Measurements from ENCODE around the gene ATP6AP2.
A peak's percentile ranks its signal among the peaks of the same experiment; 100 is the strongest.

Gene ATP6AP2, protein sequence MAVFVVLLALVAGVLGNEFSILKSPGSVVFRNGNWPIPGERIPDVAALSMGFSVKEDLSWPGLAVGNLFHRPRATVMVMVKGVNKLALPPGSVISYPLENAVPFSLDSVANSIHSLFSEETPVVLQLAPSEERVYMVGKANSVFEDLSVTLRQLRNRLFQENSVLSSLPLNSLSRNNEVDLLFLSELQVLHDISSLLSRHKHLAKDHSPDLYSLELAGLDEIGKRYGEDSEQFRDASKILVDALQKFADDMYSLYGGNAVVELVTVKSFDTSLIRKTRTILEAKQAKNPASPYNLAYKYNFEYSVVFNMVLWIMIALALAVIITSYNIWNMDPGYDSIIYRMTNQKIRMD

DNA sequence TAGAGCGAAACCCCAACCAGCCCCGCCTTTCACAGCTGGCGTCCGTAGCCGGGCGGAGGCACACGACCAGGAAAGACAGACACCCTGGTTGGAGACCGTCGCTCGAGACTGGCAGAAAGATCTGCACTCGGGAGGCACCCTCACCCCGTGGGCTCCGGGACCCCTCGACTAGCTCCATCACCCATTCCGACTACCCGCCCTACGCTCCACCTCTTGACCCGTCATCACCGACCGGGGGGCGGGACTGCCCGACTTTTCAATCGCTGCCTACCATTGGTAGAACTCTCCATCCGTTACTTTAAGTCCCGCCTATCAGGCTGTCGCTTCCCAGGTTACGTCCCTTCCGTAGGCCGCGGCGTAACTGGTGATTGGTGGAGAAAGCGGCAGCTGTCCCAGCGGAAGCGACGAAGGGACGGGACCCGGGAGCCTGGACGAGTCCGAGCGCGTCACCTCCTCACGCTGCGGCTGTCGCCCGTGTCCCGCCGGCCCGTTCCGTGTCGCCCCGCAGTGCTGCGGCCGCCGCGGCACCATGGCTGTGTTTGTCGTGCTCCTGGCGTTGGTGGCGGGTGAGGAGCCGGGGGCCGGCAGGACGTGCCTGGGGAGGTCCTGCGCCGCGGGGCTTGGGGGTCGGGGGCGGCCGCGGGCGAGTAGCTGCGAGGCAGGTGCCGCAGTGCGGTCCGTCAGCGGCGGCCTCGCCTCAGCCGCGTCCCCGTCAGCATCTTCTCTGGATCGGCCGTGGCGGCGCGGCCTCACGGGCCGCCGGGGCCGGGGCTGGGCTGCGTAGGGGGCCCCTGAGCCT is at the start of gene ATP6AP2:
ATP6AP2 (plus strand) TSS at position 434 of the 799 bp plus-strand sequence; CDS start at position 530, 96 bp downstream.
- H3K36me3 ChIP-seq (ENCODE audit: insufficient read depth), result no peaks in the 10 kb centered on the region
- peak within 1 kb of the TSS; percentile 63 for H3K27ac ChIP-seq
- no peaks in the 10 kb centered on the region for H3K27me3 ChIP-seq (ENCODE audit: insufficient read depth, low read depth)
- H4K20me1 ChIP-seq (ENCODE audit: insufficient read depth), result no peaks in the 10 kb centered on the region
- H3K4me1 ChIP-seq (ENCODE audit: low read depth, poor library complexity, severe bottlenecking), result peaks cover 35% of the 10 kb centered on the region
- peak within 1 kb of the TSS; percentile 69 for H3K4me2 ChIP-seq
- H3K9ac ChIP-seq, result peak within 1 kb of the TSS; percentile 58
- peak within 1 kb of the TSS; percentile 71 for H2AFZ ChIP-seq (ENCODE audit: low read depth)
- H3K79me2 ChIP-seq (ENCODE audit: insufficient read depth, low read depth), result peaks cover 21% of the 10 kb centered on the region
- H3K4me3 ChIP-seq (IDR thresholded peaks at IDR 0.05; ENCODE audit: insufficient read depth, low read depth, low read length), result no peak within 1 kb of the TSS
- TF ChIP-seq, protein P1, sequence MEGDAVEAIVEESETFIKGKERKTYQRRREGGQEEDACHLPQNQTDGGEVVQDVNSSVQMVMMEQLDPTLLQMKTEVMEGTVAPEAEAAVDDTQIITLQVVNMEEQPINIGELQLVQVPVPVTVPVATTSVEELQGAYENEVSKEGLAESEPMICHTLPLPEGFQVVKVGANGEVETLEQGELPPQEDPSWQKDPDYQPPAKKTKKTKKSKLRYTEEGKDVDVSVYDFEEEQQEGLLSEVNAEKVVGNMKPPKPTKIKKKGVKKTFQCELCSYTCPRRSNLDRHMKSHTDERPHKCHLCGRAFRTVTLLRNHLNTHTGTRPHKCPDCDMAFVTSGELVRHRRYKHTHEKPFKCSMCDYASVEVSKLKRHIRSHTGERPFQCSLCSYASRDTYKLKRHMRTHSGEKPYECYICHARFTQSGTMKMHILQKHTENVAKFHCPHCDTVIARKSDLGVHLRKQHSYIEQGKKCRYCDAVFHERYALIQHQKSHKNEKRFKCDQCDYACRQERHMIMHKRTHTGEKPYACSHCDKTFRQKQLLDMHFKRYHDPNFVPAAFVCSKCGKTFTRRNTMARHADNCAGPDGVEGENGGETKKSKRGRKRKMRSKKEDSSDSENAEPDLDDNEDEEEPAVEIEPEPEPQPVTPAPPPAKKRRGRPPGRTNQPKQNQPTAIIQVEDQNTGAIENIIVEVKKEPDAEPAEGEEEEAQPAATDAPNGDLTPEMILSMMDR (conservative IDR thresholded peaks at IDR 0.05; ENCODE audit: low read depth, low read length), result no peak

DNA sequence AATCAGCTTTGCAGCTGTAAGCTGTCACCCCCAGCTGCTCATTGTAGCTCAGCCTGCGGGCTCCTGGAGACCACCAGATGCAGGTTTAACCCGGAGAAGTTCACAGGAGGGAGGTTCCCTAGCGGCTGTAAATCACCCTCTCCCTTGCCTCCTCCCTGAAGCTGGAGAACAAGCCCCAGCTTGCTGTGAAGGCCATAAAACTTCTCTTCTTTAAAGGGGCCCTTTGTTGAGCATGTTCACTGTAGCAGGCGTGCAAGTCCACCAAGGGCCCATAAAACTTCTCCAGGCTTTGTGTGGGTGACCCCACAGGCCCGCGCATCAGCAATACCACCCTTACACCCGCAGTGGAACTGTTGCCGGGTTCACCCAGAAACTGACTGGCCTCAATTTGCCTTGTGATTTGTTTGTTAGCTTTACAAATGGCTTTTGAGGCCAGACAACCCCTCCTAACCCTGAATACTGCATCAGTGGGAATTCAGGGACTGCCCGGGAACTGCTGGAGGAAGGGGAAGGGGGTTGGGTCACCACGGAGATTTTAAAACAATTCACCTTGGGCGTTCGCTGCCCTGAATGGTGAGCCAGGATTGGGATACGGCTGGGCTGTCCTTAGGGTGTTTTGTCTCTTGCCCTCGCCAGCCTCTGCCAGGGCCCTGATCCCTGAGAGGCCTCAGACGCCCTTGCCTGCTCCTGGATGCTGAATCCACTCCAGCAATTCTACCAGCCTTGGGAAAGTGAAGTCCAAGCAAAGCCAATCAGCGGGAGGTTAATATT is 49.5 kb upstream of the ATP6AP2 start:
- H3K9ac ChIP-seq, result no peak overlapping the region
- no peak overlapping the region for H2AFZ ChIP-seq (ENCODE audit: low read depth)
- TF ChIP-seq, protein P1 (conservative IDR thresholded peaks at IDR 0.05; ENCODE audit: low read depth, low read length), result no peak
- no peaks in the 10 kb centered on the region for H3K36me3 ChIP-seq (ENCODE audit: insufficient read depth)
- H3K27ac ChIP-seq, result no peak overlapping the region
- no peak overlapping the region for H3K4me3 ChIP-seq (IDR thresholded peaks at IDR 0.05; ENCODE audit: insufficient read depth, low read depth, low read length)
- no peak overlapping the region for H3K4me2 ChIP-seq
- no peaks in the 10 kb centered on the region for H4K20me1 ChIP-seq (ENCODE audit: insufficient read depth)
- no peaks in the 10 kb centered on the region for H3K27me3 ChIP-seq (ENCODE audit: insufficient read depth, low read depth)
- peaks cover 8% of the 10 kb centered on the region for H3K4me1 ChIP-seq (ENCODE audit: low read depth, poor library complexity, severe bottlenecking)
- H3K79me2 ChIP-seq (ENCODE audit: insufficient read depth, low read depth), result no peaks in the 10 kb centered on the region

DNA sequence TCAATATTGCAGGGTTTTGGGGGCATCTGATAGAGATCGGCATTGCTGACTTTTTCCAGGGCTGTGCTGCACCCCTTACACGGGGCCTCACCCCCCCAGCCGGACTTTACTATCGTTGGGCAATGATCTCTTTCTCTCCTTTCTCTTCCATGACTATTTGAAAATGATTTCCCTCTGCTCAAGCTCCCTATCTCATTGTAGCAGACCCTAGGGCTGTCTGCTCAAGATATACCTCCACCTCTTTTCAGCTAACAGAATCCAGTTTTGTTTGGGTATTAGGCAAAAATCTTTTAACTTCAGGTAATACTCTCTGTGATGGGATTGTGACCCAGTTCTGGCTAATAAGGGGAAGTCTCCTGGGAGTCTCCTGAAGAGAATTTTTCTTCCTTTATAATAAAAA is 43.5 kb upstream of the ATP6AP2 start:
- no peaks in the 10 kb centered on the region for H3K79me2 ChIP-seq (ENCODE audit: insufficient read depth, low read depth)
- H3K4me1 ChIP-seq (ENCODE audit: low read depth, poor library complexity, severe bottlenecking), result peaks cover 14% of the 10 kb centered on the region
- no peak overlapping the region for H3K27ac ChIP-seq
- TF ChIP-seq, protein P1 (conservative IDR thresholded peaks at IDR 0.05; ENCODE audit: low read depth, low read length), result no peak
- H3K9ac ChIP-seq, result no peak overlapping the region
- H3K36me3 ChIP-seq (ENCODE audit: insufficient read depth), result no peaks in the 10 kb centered on the region
- H4K20me1 ChIP-seq (ENCODE audit: insufficient read depth), result no peaks in the 10 kb centered on the region
- no peak overlapping the region for H3K4me3 ChIP-seq (IDR thresholded peaks at IDR 0.05; ENCODE audit: insufficient read depth, low read depth, low read length)
- no peak overlapping the region for H3K4me2 ChIP-seq
- H3K27me3 ChIP-seq (ENCODE audit: insufficient read depth, low read depth), result no peaks in the 10 kb centered on the region
- no peak overlapping the region for H2AFZ ChIP-seq (ENCODE audit: low read depth)

DNA sequence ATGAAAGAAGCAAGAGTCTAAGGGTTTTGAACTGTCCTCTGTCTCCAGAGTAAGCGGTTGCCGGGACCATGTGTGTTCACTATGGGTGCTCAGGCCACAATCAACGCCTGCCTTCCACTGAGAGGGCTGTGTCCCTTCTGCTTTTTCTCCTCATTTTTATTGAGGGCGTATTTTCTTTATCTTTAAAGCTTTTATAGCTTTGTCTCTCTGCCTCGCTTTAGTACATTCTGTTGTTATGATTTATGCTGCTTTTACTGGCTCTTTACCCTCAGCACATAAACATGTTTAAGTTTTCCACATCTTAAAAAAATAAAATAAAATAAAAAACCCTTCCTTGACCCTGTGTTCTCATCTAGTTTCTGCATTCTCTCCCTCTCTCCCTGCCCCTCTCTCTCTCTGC is 42.4 kb upstream of the ATP6AP2 start:
- TF ChIP-seq, protein P1 (conservative IDR thresholded peaks at IDR 0.05; ENCODE audit: low read depth, low read length), result no peak
- H3K4me2 ChIP-seq, result no peak overlapping the region
- H3K79me2 ChIP-seq (ENCODE audit: insufficient read depth, low read depth), result no peaks in the 10 kb centered on the region
- H4K20me1 ChIP-seq (ENCODE audit: insufficient read depth), result no peaks in the 10 kb centered on the region
- no peak overlapping the region for H3K4me3 ChIP-seq (IDR thresholded peaks at IDR 0.05; ENCODE audit: insufficient read depth, low read depth, low read length)
- H3K27me3 ChIP-seq (ENCODE audit: insufficient read depth, low read depth), result no peaks in the 10 kb centered on the region
- H2AFZ ChIP-seq (ENCODE audit: low read depth), result no peak overlapping the region
- H3K4me1 ChIP-seq (ENCODE audit: low read depth, poor library complexity, severe bottlenecking), result peaks cover 14% of the 10 kb centered on the region
- no peaks in the 10 kb centered on the region for H3K36me3 ChIP-seq (ENCODE audit: insufficient read depth)
- no peak overlapping the region for H3K9ac ChIP-seq
- no peak overlapping the region for H3K27ac ChIP-seq
